Large intestine (tissue), 3 donors: ENCODE data around the gene PLS1. TPM values are rescaled to one million over a fixed set of nuclear protein-coding genes. Genes with fewer than 3 reads are reported as not detected.
"Not testable (repeated sequence)": the region's sequence is repeated elsewhere in the genome, so short reads cannot be mapped to it uniquely, and the experiment has no call there.

Source experiments
- DNase-seq, 2 donors: peaks; one replicate each; pipeline versions ENCODE4 v3.0.0 to v3.0.0-alpha.2; 2013
- H3K27ac ChIP-seq: one replicate; pipeline ENCODE4 v1.5.1; 2013; ENCODE audit warnings: low read length
- H3K27me3 ChIP-seq: 2 replicates; pipeline ENCODE4 v1.6.1; 2013; ENCODE audit warnings: low read length; ENCODE audit not compliant: control insufficient read depth, insufficient read depth
- H3K36me3 ChIP-seq: 2 replicates; pipeline ENCODE4 v1.6.1; 2013; ENCODE audit warnings: low read length; ENCODE audit not compliant: control insufficient read depth, insufficient read depth
- H3K4me1 ChIP-seq: one replicate; pipeline ENCODE4 v1.6.1; 2013; ENCODE audit warnings: low read length; ENCODE audit not compliant: control insufficient read depth, insufficient read depth
- H3K4me3 ChIP-seq: one replicate; pipeline ENCODE4 v1.5.1; 2013; ENCODE audit warnings: low read length
- H3K9me3 ChIP-seq: one replicate; pipeline ENCODE4 v1.6.1; 2013; ENCODE audit warnings: mild to moderate bottlenecking, low read depth, low read length, moderate library complexity; ENCODE audit not compliant: control insufficient read depth
- WGBS: methylation state at CpG from one replicate; pipeline ENCODE4 v1.1.5; 2013; ENCODE audit warnings: low lambda C conversion rate; ENCODE audit not compliant: insufficient coverage; 5-methylcytosine and 5-hydroxymethylcytosine counted together
- polyA plus RNA-seq: library from polyadenylated mRNA; unstranded; fragments of 120-200 nt; gene quantifications from one replicate; pipeline ENCODE4 v1.2.1, GENCODE V29; 2013

Gene PLS1
- polyA plus RNA-seq, 1 donor, result 44.2 TPM

GRCh38 chr3:142569422-142569821 is 26.8 kb upstream of the PLS1 start:
- not testable (repeated sequence) for H3K36me3 ChIP-seq, H3K4me3 ChIP-seq, H3K9me3 ChIP-seq, H3K4me1 ChIP-seq, DNase-seq, H3K27me3 ChIP-seq, H3K27ac ChIP-seq
- no CpG with 5 or more reads among the region's 3 CpGs for WGBS

GRCh38 chr3:142574223-142574622 is 22.0 kb upstream of the PLS1 start:
- H3K4me1 ChIP-seq, H3K9me3 ChIP-seq, H3K4me3 ChIP-seq, H3K36me3 ChIP-seq, H3K27me3 ChIP-seq, DNase-seq, H3K27ac ChIP-seq: not testable (repeated sequence)
- WGBS, result no CpG with 5 or more reads among the region's 3 CpGs

GRCh38 chr3:142574665-142575064 is 21.5 kb upstream of the PLS1 start:
- H3K9me3 ChIP-seq, result no peaks in the 10 kb centered on the region
- no peak overlapping the region for H3K27ac ChIP-seq
- H3K27me3 ChIP-seq, result no peaks in the 10 kb centered on the region
- WGBS, result 71% methylated on average over 1 of the region's 1 CpG
- H3K36me3 ChIP-seq, result peaks cover 3% of the 10 kb centered on the region
- DNase-seq, result no peak
- no peak overlapping the region for H3K4me3 ChIP-seq
- H3K4me1 ChIP-seq, result no peaks in the 10 kb centered on the region

- Histone ChIP-seq H3K9me3 (no peaks in the 10 kb centered on the region), H3K27ac (no peak overlapping the region), H3K4me3 (no peak overlapping the region), H3K27me3 (no peaks in the 10 kb centered on the region), H3K4me1 (no peaks in the 10 kb centered on the region), H3K36me3 (no peaks in the 10 kb centered on the region)
- DNase-seq, result no peak
Observed at GRCh38 chr3:142576792-142577191, 19.4 kb upstream of the PLS1 start.

- H3K4me3 ChIP-seq, result peak overlapping the region; percentile 73
- WGBS, result 0% methylated on average over 2 of the region's 12 CpGs
- no peaks in the 10 kb centered on the region for H3K36me3 ChIP-seq
- H3K27ac ChIP-seq, result peak overlapping the region; percentile 89
- no peaks in the 10 kb centered on the region for H3K27me3 ChIP-seq
- DNase-seq, result no peak
- H3K4me1 ChIP-seq, result no peaks in the 10 kb centered on the region
- no peaks in the 10 kb centered on the region for H3K9me3 ChIP-seq
Observed at GRCh38 chr3:142577696-142578328, 18.4 kb upstream of the PLS1 start.

- Histone ChIP-seq H3K36me3 (no peaks in the 10 kb centered on the region), H3K4me3 (peak within 1 kb of the TSS; percentile 73), H3K9me3 (no peaks in the 10 kb centered on the region), H3K4me1 (no peaks in the 10 kb centered on the region), H3K27me3 (no peaks in the 10 kb centered on the region), H3K27ac (peak within 1 kb of the TSS; percentile 89)
- DNase-seq, result peak; percentile 96 to 99
- WGBS, result no CpG with 5 or more reads among the region's 65 CpGs
Observed at GRCh38 chr3:142578329-142579223, 17.6 kb upstream of the PLS1 start, which contains the start of gene ATR. Gene ATR (minus strand): TSS chr3:142578733. CDS start chr3:142578704, 29 bp downstream.

GRCh38 chr3:142580061-142580423 is 16.2 kb upstream of the PLS1 start:
- H3K9me3 ChIP-seq, result no peaks in the 10 kb centered on the region
- DNase-seq, result no peak
- H3K27me3 ChIP-seq, result no peaks in the 10 kb centered on the region
- no peaks in the 10 kb centered on the region for H3K36me3 ChIP-seq
- no CpG with 5 or more reads among the region's 1 CpG for WGBS
- H3K4me1 ChIP-seq, result no peaks in the 10 kb centered on the region
- no peak overlapping the region for H3K4me3 ChIP-seq
- no peak overlapping the region for H3K27ac ChIP-seq

GRCh38 chr3:142581070-142581469 is 15.1 kb upstream of the PLS1 start:
- not testable (repeated sequence) for H3K4me3 ChIP-seq, H3K27me3 ChIP-seq, H3K4me1 ChIP-seq, DNase-seq, H3K27ac ChIP-seq, H3K36me3 ChIP-seq, H3K9me3 ChIP-seq
- 97% methylated on average over 5 of the region's 11 CpGs for WGBS

GRCh38 chr3:142586803-142587406 is 9.3 kb upstream of the PLS1 start:
- no peak overlapping the region for H3K4me3 ChIP-seq
- H3K36me3 ChIP-seq, result no peaks in the 10 kb centered on the region
- H3K9me3 ChIP-seq, result no peaks in the 10 kb centered on the region
- no peaks in the 10 kb centered on the region for H3K4me1 ChIP-seq
- DNase-seq, result peak; percentile 48 to 63
- H3K27ac ChIP-seq, result no peak overlapping the region
- WGBS, result no CpG with 5 or more reads among the region's 2 CpGs
- no peaks in the 10 kb centered on the region for H3K27me3 ChIP-seq

- WGBS, result no CpG with 5 or more reads among the region's 1 CpG
- Histone ChIP-seq H3K27ac (no peak overlapping the region), H3K9me3 (no peaks in the 10 kb centered on the region), H3K27me3 (no peaks in the 10 kb centered on the region), H3K4me3 (no peak overlapping the region), H3K4me1 (no peaks in the 10 kb centered on the region), H3K36me3 (no peaks in the 10 kb centered on the region)
- no peak for DNase-seq
Observed at GRCh38 chr3:142588703-142589102, 7.5 kb upstream of the PLS1 start.
